GM21526 (cell line): ENCODE measurements around the gene XRCC6.
"Not testable (repeated sequence)": the region's sequence is repeated elsewhere in the genome, so short reads cannot be mapped to it uniquely, and the experiment has no call there.

Source experiments
- ATAC-seq: cut with Tn5 transposase; IDR thresholded peaks from one replicate; pipeline ENCODE4 v1.9.1; 2021; ENCODE audit warnings: moderate library complexity; ENCODE audit not compliant: unreplicated experiment, low FRiP score

XRCC6 gene

GRCh38 chr22:41683052-41683451 is 62.0 kb downstream of the XRCC6 start:
- no peak for ATAC-seq

- no peak for ATAC-seq
These were observed 62.5 kb downstream of the XRCC6 start for GRCh38 chr22:41683616-41684015.

- no peak for ATAC-seq
These were observed 63.1 kb downstream of the XRCC6 start for GRCh38 chr22:41684194-41684593.

- not testable (repeated sequence) for ATAC-seq
These were observed 65.8 kb downstream of the XRCC6 start for GRCh38 chr22:41686890-41687289.

- ATAC-seq = no peak
These were observed 66.8 kb downstream of the XRCC6 start for GRCh38 chr22:41687901-41688364.

GRCh38 chr22:41688365-41689211 is 67.5 kb downstream of the XRCC6 start, which contains the start of gene SNU13:
Gene SNU13 (minus strand): TSS chr22:41688867. CDS start chr22:41688796, 71 bp downstream.
- peak; percentile 70 for ATAC-seq

GRCh38 chr22:41690476-41690875 is 69.4 kb downstream of the XRCC6 start:
- no peak for ATAC-seq

- ATAC-seq = no peak
These were observed 74.1 kb downstream of the XRCC6 start for GRCh38 chr22:41695211-41695610.

GRCh38 chr22:41696703-41697102 is 75.6 kb downstream of the XRCC6 start:
- ATAC-seq = no peak

- no peak for ATAC-seq
These were observed 76.2 kb downstream of the XRCC6 start for GRCh38 chr22:41697126-41697775.

- ATAC-seq = no peak
These were observed 78.4 kb downstream of the XRCC6 start, which contains the start of gene MEI1 for GRCh38 chr22:41699264-41700107. Gene MEI1 (plus strand): TSS chr22:41699503. CDS start chr22:41699539, 36 bp downstream.

- ATAC-seq = no peak
These were observed 78.9 kb downstream of the XRCC6 start for GRCh38 chr22:41700108-41700364.

- ATAC-seq = no peak
These were observed 81.7 kb downstream of the XRCC6 start for GRCh38 chr22:41702763-41703162.

- no peak for ATAC-seq
These were observed 88.2 kb downstream of the XRCC6 start for GRCh38 chr22:41709341-41709740.

- no peak for ATAC-seq
These were observed 91.9 kb downstream of the XRCC6 start for GRCh38 chr22:41713004-41713403.
